Left ventricle myocardium inferior (tissue), 1 donor: ENCODE measurements around the gene PDCD4. TPM values are rescaled to one million over a fixed set of nuclear protein-coding genes. Genes with fewer than 3 reads are reported as not detected.
A peak's percentile ranks its signal among the peaks of the same experiment; 100 is the strongest.

Source experiments
- DNase-seq: peaks from one replicate; pipeline ENCODE4 v3.0.0-alpha.2; 2020
- H3K27ac ChIP-seq: fragments of 200-600 bp; replicated peaks from 2 replicates; pipeline ENCODE4 v1.8.0; 2021
- H3K27me3 ChIP-seq: fragments of 200-600 bp; 2 replicates; pipeline ENCODE4 v1.8.0; 2021; ENCODE audit warnings: low read depth
- H3K36me3 ChIP-seq: fragments of 200-600 bp; 2 replicates; pipeline ENCODE4 v1.8.0; 2021
- H3K4me1 ChIP-seq: fragments of 200-600 bp; 2 replicates; pipeline ENCODE4 v1.8.0; 2021
- H3K4me3 ChIP-seq: fragments of 200-600 bp; 2 replicates; pipeline ENCODE4 v1.8.0; 2021; ENCODE audit warnings: mild to moderate bottlenecking, moderate library complexity
- H3K9me3 ChIP-seq: fragments of 200-600 bp; replicated peaks from 2 replicates; pipeline ENCODE4 v1.8.0; 2021
- CTCF ChIP-seq: fragments of 200-600 bp; IDR thresholded peaks from 2 replicates; pipeline ENCODE4 v1.8.0; 2021; ENCODE audit warnings: antibody characterized with exemption, mild to moderate bottlenecking, borderline replicate concordance
- intact Hi-C: fragments of 100-400 bp; cut with micrococcal nuclease; formaldehyde crosslinking; loops from one replicate; pipeline ENCODE4 v1.11.0; 2022
- total RNA-seq: library from RNA; stranded (reverse); fragmentation: NEBNext Ultra II Directional; extraction: Animal tissue kit (Norgen Biotek cat#: 25700); gene quantifications from one replicate; pipeline ENCODE4 v1.2.1, GENCODE V29; 2021
- donor health status: DM: no; HTN: yes; CAD: no; lungs with severe emphysema.

The PDCD4 gene
- total RNA-seq, 1 donor from 2014 or later = 86.5 TPM

DNA sequence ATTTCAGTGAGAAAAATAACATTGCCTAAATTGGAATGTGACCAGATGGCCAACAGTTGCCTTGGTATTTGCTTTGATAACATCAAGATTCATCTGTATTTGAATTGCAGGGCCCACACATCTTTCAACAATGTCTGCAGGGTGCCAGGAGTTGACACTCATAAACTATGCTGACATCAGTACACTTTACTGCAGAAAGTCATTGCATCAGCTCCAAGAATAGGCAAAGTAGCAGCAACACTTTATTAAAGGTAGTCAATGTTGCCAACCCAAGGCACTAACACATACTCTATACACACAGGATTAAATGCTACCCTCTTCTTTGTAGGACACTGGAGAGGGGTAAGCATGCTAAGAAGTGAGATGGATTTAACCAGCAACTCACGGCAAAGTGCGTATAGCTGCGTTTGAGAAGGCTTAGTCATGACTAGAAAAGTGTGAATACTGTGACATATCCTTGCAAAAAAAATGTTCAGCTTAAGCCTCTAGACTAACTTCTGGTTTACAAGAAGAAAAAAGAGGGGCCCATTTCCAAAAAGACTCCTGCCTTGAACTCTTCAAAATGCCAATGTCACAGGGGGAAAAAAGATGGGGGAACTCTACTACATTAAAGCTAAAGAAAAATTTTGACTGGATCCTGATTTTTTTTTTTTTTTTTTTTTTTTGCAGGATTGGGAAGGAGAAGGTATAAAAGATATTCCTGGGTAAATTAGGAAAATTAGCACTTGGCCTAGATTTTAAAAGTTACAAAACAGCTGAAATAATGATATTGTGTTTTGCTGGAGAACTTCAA lies 45.0 kb downstream of the PDCD4 start:
- no peak for DNase-seq
- Histone ChIP-seq H3K9me3 (no peaks in the 10 kb centered on the region), H3K27ac (no peak overlapping the region), H3K4me1 (peaks cover 40% of the 10 kb centered on the region), H3K36me3 (no peaks in the 10 kb centered on the region), H3K4me3 (no peak overlapping the region), H3K27me3 (no peaks in the 10 kb centered on the region)
- intact Hi-C loops = no loop called here
- TF ChIP-seq CTCF = no peak

DNA sequence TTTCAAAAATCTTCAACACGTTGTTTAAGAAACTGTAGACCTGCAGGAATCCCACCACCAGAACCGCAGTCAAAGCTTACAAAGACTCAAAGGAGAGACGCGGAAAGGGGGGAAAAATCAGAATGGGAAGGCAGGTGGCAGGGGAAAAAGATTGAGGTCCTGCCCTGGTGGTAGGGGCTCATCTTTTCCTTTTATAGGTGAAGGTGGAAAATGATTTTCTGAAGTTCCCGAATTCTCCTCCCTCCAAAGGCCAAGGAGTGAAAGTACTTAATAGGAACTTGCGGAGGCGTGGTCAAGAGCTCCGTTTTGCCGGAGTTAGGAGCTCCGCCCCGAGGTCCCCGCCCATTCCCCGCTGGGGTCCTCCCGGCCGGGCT lies 46.5 kb downstream of the PDCD4 start:
- Histone ChIP-seq H3K36me3 (no peaks in the 10 kb centered on the region), H3K4me3 (peak overlapping the region; percentile 82), H3K9me3 (no peaks in the 10 kb centered on the region), H3K27me3 (no peaks in the 10 kb centered on the region), H3K4me1 (peaks cover 55% of the 10 kb centered on the region), H3K27ac (peak overlapping the region; percentile 99)
- peak; percentile 30 for TF ChIP-seq CTCF
- intact Hi-C loops = no loop called here
- DNase-seq = peak; percentile 97

DNA sequence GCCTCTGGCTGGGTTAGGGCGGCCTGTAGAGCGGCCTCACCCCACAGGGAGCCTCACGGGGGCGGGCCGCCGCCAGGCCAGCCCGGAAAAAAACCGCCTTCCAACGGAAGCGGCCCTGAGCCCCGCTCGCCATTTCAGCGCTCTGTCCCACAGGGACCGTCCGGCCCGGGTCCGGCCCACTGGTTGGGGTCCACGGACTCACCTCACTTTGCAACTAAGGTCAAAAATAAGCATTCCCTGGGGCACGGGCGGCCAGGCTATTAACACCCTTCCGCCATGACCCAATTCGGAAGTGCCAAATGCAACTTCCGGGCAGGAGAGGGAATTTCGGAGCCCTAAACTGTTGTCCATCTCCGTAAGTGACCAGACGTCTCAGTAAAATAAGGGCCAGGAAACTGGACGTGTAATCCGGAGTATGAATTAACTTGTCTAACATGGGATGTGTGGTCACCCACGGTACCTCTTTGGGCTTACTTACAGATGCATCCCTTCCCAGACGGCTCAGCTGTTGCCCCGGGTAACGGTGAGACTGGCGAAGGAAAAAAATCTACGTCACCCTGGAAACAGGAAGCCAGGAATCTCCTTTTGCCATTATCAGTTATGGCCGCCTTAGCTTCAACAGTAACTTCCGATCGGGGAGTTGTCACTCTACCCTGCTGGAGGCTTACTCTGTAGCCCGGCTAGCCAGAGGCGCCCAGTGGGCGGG lies 47.1 kb downstream of the PDCD4 start, which contains the start of gene BBIP1:
TSS of gene BBIP1 (minus strand) at position 538 of the 706 bp plus-strand sequence. CDS start 1,023 bp downstream, outside the sequence.
- Histone ChIP-seq H3K36me3 (no peaks in the 10 kb centered on the region), H3K4me1 (peaks cover 61% of the 10 kb centered on the region), H3K4me3 (peak within 1 kb of the TSS; percentile 82), H3K27ac (peak within 1 kb of the TSS; percentile 99), H3K9me3 (no peaks in the 10 kb centered on the region), H3K27me3 (no peaks in the 10 kb centered on the region)
- intact Hi-C loops = no loop called here
- TF ChIP-seq CTCF = peak; percentile 2
- no peak for DNase-seq

DNA sequence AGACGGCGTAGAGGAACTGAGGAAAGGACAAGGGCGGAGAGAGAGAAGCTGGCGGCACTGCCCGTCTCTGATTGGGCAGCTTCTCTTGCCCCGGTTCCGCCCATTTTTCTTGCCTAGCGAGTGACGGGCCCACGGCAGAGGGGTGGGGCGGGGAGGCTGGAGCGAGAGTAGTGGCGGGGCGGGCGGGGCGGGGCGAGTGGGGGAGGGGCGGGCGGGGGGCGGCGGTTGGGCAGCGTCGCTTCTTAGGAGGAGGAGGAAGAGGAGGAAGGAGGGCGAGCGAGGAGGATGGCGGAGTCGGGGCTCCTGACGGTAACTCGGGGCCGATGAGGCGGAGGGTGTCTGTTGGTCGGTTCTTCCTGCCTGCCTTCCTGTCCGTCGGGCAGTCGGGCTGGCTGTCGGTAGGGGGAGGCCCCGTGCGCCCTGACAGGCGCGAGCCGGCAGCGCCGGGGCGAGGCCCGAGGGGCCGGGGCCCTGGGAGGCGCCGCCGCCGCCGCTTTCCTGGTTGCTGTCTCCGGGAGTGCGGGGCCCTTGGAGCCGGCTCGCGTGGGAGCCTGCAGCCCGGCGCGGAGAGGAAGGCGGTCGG lies 47.7 kb downstream of the PDCD4 start, which contains the start of gene SHOC2:
TSS of gene SHOC2 (plus strand) at position 256 of the 583 bp plus-strand sequence. CDS start 44,755 bp downstream, outside the sequence.
- peak; percentile 42 for TF ChIP-seq CTCF
- Histone ChIP-seq H3K4me3 (peak within 1 kb of the TSS; percentile 82), H3K27me3 (no peaks in the 10 kb centered on the region), H3K36me3 (no peaks in the 10 kb centered on the region), H3K9me3 (no peaks in the 10 kb centered on the region), H3K4me1 (peaks cover 67% of the 10 kb centered on the region), H3K27ac (peak within 1 kb of the TSS; percentile 99)
- peak; percentile 99 for DNase-seq
- intact Hi-C loops = no loop called here
